Astrocyte (in vitro differentiated cells and primary cell): ENCODE results near the gene NRG3. TPM values are rescaled to one million over a fixed set of nuclear protein-coding genes. Genes with fewer than 3 reads are reported as not detected.

Experiments used
- DNase-seq: peaks from one replicate; pipeline ENCODE4 v3.0.0-alpha.2; 2010; ENCODE audit warnings: low read depth
- FAIRE-seq: peaks from 2 replicates; lab custom pipeline; 2011; peaks lifted over from hg19 to GRCh38; lab: Jason Lieb, UNC
- H2AFZ ChIP-seq: 2 replicates; pipeline ENCODE4 v1.6.0; 2012; ENCODE audit warnings: low read depth, low read length, inconsistent platforms
- H3K27ac ChIP-seq: 2 replicates; pipeline ENCODE4 v1.5.1; 2011; ENCODE audit warnings: low read depth, low read length, inconsistent platforms
- H3K27me3 ChIP-seq: 2 replicates; pipeline ENCODE4 v1.6.0; 2011; ENCODE audit warnings: low read length, inconsistent platforms; ENCODE audit not compliant: insufficient read depth
- H3K36me3 ChIP-seq: 2 replicates; pipeline ENCODE4 v1.5.1; 2011; ENCODE audit warnings: low read length, inconsistent platforms; ENCODE audit not compliant: insufficient read depth
- H3K4me1 ChIP-seq: 2 replicates; pipeline ENCODE4 v1.5.1; 2011; ENCODE audit warnings: low read length, inconsistent platforms; ENCODE audit not compliant: insufficient read depth
- H3K4me2 ChIP-seq: 2 replicates; pipeline ENCODE4 v1.6.0; 2012; ENCODE audit warnings: low read length, inconsistent platforms
- H3K4me3 ChIP-seq: 2 replicates; pipeline ENCODE4 v1.5.1; 2011; ENCODE audit warnings: low read depth, mild to moderate bottlenecking, low read length, inconsistent platforms; ENCODE audit not compliant: insufficient read depth
- H3K79me2 ChIP-seq: 2 replicates; pipeline ENCODE4 v1.6.0; 2012; ENCODE audit warnings: mild to moderate bottlenecking, low read length, inconsistent platforms; ENCODE audit not compliant: insufficient read depth
- H3K9ac ChIP-seq: 2 replicates; pipeline ENCODE4 v1.6.0; 2012; ENCODE audit warnings: mild to moderate bottlenecking, low read length, inconsistent platforms
- H3K9me3 ChIP-seq: 2 replicates; pipeline ENCODE4 v1.5.1; 2012; ENCODE audit warnings: low read depth, mild to moderate bottlenecking, low read length, inconsistent platforms; ENCODE audit not compliant: insufficient read depth
- H4K20me1 ChIP-seq: 2 replicates; pipeline ENCODE4 v1.6.0; 2012; ENCODE audit warnings: low read length, inconsistent platforms; ENCODE audit not compliant: insufficient read depth
- H3K27ac Mint-ChIP-seq: one replicate; pipeline ENCODE4 v1.8.0; 2021; ENCODE audit warnings: mild to moderate bottlenecking, mixed read lengths; ENCODE audit not compliant: unreplicated experiment
- H3K27me3 Mint-ChIP-seq: one replicate; pipeline ENCODE4 v1.8.0; 2021; ENCODE audit warnings: low read depth, mixed read lengths; ENCODE audit not compliant: unreplicated experiment
- H3K36me3 Mint-ChIP-seq: one replicate; pipeline ENCODE4 v1.8.0; 2021; ENCODE audit warnings: low read depth, mixed read lengths; ENCODE audit not compliant: unreplicated experiment
- H3K4me1 Mint-ChIP-seq: one replicate; pipeline ENCODE4 v1.8.0; 2021; ENCODE audit warnings: low read depth, mixed read lengths; ENCODE audit not compliant: unreplicated experiment
- H3K4me3 Mint-ChIP-seq: one replicate; pipeline ENCODE4 v1.8.0; 2021; ENCODE audit warnings: mild to moderate bottlenecking, moderate library complexity, mixed read lengths; ENCODE audit not compliant: unreplicated experiment
- H3K9me3 Mint-ChIP-seq: one replicate; pipeline ENCODE4 v1.8.0; 2021; ENCODE audit warnings: mild to moderate bottlenecking, mixed read lengths; ENCODE audit not compliant: unreplicated experiment
- EZH2 ChIP-seq: IDR thresholded peaks from 2 replicates; pipeline ENCODE4 v1.6.1; 2012; ENCODE audit warnings: mild to moderate bottlenecking, low read length, inconsistent platforms; ENCODE audit not compliant: insufficient read depth
- total RNA-seq: library from RNA; stranded (reverse); gene quantifications from 2 replicates; pipeline ENCODE4 v1.2.1, GENCODE V29; 2021
- TF ChIP-seq, protein P1 (sequence below): IDR thresholded peaks from 2 replicates; pipeline ENCODE4 v1.5.1; 2011; ENCODE audit warnings: low read depth, mild to moderate bottlenecking, inconsistent platforms, low read length, moderate library complexity; ENCODE audit not compliant: insufficient read depth

The NRG3 gene
- total RNA-seq, 1 donor from 2014 or later: 2.1 TPM

DNA sequence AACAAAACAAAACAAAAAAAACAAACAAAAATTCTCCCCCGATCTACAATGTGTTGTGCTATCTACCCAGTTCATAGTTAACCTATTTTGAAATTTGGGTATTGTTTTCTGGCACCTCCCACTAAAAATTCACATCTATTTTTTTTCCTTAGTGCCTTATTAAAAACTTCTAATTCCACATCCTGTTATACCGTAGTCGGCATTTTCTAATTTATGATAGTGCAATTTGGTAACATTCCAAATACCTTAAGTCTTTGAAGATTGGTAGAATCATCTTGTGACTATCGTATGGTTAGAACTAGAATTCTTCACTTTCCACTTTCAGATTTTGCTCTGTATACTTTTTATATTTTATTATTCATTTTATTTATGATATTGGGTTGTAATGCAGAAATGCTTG, 4.5 kb upstream of the NRG3 start:
- TF ChIP-seq, protein P1, sequence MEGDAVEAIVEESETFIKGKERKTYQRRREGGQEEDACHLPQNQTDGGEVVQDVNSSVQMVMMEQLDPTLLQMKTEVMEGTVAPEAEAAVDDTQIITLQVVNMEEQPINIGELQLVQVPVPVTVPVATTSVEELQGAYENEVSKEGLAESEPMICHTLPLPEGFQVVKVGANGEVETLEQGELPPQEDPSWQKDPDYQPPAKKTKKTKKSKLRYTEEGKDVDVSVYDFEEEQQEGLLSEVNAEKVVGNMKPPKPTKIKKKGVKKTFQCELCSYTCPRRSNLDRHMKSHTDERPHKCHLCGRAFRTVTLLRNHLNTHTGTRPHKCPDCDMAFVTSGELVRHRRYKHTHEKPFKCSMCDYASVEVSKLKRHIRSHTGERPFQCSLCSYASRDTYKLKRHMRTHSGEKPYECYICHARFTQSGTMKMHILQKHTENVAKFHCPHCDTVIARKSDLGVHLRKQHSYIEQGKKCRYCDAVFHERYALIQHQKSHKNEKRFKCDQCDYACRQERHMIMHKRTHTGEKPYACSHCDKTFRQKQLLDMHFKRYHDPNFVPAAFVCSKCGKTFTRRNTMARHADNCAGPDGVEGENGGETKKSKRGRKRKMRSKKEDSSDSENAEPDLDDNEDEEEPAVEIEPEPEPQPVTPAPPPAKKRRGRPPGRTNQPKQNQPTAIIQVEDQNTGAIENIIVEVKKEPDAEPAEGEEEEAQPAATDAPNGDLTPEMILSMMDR: no peak
- no peak for TF ChIP-seq EZH2
- Mint-ChIP-seq H3K27ac (no peak overlapping the region), H3K27me3 (peaks cover 7% of the 10 kb centered on the region), H3K4me1 (peaks cover 29% of the 10 kb centered on the region), H3K36me3 (no peaks in the 10 kb centered on the region), H3K4me3 (no peak overlapping the region), H3K9me3 (peaks cover 1% of the 10 kb centered on the region)
- Histone ChIP-seq H3K36me3 (no peaks in the 10 kb centered on the region), H3K9me3 (no peaks in the 10 kb centered on the region), H3K4me3 (no peak overlapping the region), H3K79me2 (no peaks in the 10 kb centered on the region), H3K4me2 (no peak overlapping the region), H4K20me1 (no peaks in the 10 kb centered on the region), H3K27ac (no peak overlapping the region), H3K4me1 (peaks cover 13% of the 10 kb centered on the region), H3K27me3 (peaks cover 14% of the 10 kb centered on the region), H2AFZ (no peak overlapping the region), H3K9ac (no peak overlapping the region)
- DNase-seq (no peak), FAIRE-seq (no peak)

DNA sequence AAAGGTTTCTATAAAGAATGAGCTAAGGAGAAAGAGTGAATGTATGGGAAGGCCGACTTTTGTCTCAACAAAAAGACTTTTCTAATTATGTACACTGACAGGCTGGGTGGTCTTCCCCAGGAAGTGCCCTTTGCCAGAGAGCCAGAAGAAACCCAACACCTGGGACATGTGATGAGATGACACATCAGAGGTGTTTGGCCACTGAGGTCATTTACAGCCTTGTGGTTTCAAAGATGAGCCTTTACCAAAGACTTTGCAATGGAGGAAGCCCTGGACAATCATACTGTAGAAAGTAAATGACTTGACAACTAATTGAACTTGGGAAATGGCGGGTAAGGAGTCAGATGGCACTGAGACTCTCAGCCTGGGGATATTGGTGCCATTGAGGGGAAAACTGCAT, 3.4 kb upstream of the NRG3 start:
- H3K9me3 ChIP-seq: no peaks in the 10 kb centered on the region
- H3K4me1 Mint-ChIP-seq: peaks cover 30% of the 10 kb centered on the region
- peaks cover 18% of the 10 kb centered on the region for H3K27me3 ChIP-seq
- H3K9me3 Mint-ChIP-seq: peaks cover 3% of the 10 kb centered on the region
- DNase-seq (no peak), FAIRE-seq (no peak)
- peak overlapping the region; percentile 21 for H3K4me3 Mint-ChIP-seq
- H3K4me2 ChIP-seq: no peak overlapping the region
- H3K9ac ChIP-seq: no peak overlapping the region
- peaks cover 17% of the 10 kb centered on the region for H3K4me1 ChIP-seq
- peaks cover 13% of the 10 kb centered on the region for H3K27me3 Mint-ChIP-seq
- no peak overlapping the region for H3K27ac ChIP-seq
- no peaks in the 10 kb centered on the region for H4K20me1 ChIP-seq
- no peaks in the 10 kb centered on the region for H3K36me3 Mint-ChIP-seq
- H3K27ac Mint-ChIP-seq: peak overlapping the region; percentile 42
- H3K79me2 ChIP-seq: no peaks in the 10 kb centered on the region
- no peak overlapping the region for H3K4me3 ChIP-seq
- TF ChIP-seq EZH2: no peak
- TF ChIP-seq, protein P1: no peak
- H3K36me3 ChIP-seq: no peaks in the 10 kb centered on the region
- no peak overlapping the region for H2AFZ ChIP-seq

DNA sequence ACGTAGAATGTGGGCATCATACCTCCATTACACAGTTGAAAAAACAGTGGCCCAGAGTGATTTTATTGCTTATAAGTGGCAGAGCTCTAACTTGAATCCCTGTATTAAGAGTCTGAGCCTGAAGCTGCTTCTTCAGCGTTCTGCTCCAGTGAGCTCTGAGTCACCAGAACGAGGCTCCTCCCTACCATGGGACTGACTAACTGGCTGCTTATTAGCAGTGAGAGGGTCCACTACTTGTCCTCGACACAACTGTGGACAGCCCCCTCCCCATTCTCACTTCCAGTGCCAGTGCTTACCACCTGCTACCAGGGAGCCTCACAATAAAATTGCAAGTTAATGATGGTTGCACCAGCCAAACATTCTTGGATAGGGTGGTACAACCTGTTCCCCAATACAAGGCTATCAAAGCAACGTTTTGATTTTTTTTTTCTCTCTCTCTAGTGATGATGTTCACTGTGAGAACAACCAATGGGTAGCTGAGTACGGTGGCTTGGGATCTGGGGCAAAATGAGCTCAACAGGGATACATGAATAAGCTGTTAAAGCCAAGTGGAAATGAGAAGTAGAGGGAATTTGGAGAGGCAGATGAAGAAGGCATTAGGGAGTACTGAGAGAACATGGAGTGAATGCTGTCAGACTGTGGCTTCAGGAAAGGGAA, 2.7 kb upstream of the NRG3 start:
- no peak overlapping the region for H3K9ac ChIP-seq
- peaks cover 18% of the 10 kb centered on the region for H3K27me3 ChIP-seq
- TF ChIP-seq, protein P1: no peak
- no peak for TF ChIP-seq EZH2
- DNase-seq: no peak
- Mint-ChIP-seq H3K9me3 (peaks cover 3% of the 10 kb centered on the region), H3K27me3 (peaks cover 16% of the 10 kb centered on the region), H3K4me3 (no peak overlapping the region), H3K36me3 (no peaks in the 10 kb centered on the region), H3K27ac (no peak overlapping the region), H3K4me1 (peaks cover 27% of the 10 kb centered on the region)
- no peak overlapping the region for H3K4me2 ChIP-seq
- H3K4me3 ChIP-seq: no peak overlapping the region
- H3K4me1 ChIP-seq: peaks cover 12% of the 10 kb centered on the region
- no peak overlapping the region for H3K27ac ChIP-seq
- FAIRE-seq: no peak
- no peaks in the 10 kb centered on the region for H3K79me2 ChIP-seq
- no peaks in the 10 kb centered on the region for H4K20me1 ChIP-seq
- H3K36me3 ChIP-seq: no peaks in the 10 kb centered on the region
- H2AFZ ChIP-seq: no peak overlapping the region
- H3K9me3 ChIP-seq: no peaks in the 10 kb centered on the region
